Gastrocnemius medialis (tissue), 4 donors: ENCODE measurements around the gene CPNE7.

ENCODE experiments used
- POLR2A ChIP-seq, 2 donors: fragments of 450-650 bp; IDR thresholded peaks; one replicate each; pipeline ENCODE4 v1.6.1; 2017; ENCODE audit warnings: antibody characterized with exemption in 2 of 2, mild to moderate bottlenecking in 2 of 2, moderate library complexity in 2 of 2
- TF ChIP-seq, protein P1 (sequence below), 5 experiments: fragments of 450-650 bp in 3 of 5; fragments of 200-600 bp in 2 of 5; sonication (generic) in 2 of 5; IDR thresholded peaks in 4 of 5; conservative IDR thresholded peaks in 1 of 5; 1 replicate in 4 of 5; 2 replicates in 1 of 5; pipeline ENCODE4 v1.5.1; 2016 to 2019; ENCODE audit warnings: antibody characterized with exemption in 5 of 5, mild to moderate bottlenecking in 3 of 5, moderate library complexity in 3 of 5

GRCh38 chr16:89569506-89570341, 5.8 kb upstream of the CPNE7 start:
- TF ChIP-seq, protein P1, sequence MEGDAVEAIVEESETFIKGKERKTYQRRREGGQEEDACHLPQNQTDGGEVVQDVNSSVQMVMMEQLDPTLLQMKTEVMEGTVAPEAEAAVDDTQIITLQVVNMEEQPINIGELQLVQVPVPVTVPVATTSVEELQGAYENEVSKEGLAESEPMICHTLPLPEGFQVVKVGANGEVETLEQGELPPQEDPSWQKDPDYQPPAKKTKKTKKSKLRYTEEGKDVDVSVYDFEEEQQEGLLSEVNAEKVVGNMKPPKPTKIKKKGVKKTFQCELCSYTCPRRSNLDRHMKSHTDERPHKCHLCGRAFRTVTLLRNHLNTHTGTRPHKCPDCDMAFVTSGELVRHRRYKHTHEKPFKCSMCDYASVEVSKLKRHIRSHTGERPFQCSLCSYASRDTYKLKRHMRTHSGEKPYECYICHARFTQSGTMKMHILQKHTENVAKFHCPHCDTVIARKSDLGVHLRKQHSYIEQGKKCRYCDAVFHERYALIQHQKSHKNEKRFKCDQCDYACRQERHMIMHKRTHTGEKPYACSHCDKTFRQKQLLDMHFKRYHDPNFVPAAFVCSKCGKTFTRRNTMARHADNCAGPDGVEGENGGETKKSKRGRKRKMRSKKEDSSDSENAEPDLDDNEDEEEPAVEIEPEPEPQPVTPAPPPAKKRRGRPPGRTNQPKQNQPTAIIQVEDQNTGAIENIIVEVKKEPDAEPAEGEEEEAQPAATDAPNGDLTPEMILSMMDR (IDR thresholded peaks at IDR 0.05 in 4 of 5, conservative IDR thresholded peaks at IDR 0.05 in 1 of 5): no peak
- no peak for TF ChIP-seq POLR2A (IDR thresholded peaks at IDR 0.05)
